Forelimb muscle (tissue), 1 donor: Measurements from ENCODE around the gene LRRFIP1. TPM values are rescaled to one million over a fixed set of nuclear protein-coding genes. Genes with fewer than 3 reads are reported as not detected.
A peak's percentile ranks its signal among the peaks of the same experiment; 100 is the strongest.
"Not testable (repeated sequence)": the region's sequence is repeated elsewhere in the genome, so short reads cannot be mapped to it uniquely, and the experiment has no call there.

Experiments
- DNase-seq: peaks from one replicate; pipeline ENCODE4 v3.0.0-alpha.2; 2013; ENCODE audit warnings: low read depth
- polyA plus RNA-seq: library from polyadenylated mRNA; unstranded; fragments of 120-200 nt; gene quantifications from one replicate; pipeline ENCODE4 v1.2.1, GENCODE V29; 2013; ENCODE audit not compliant: insufficient read length

The LRRFIP1 gene
- polyA plus RNA-seq, 1 donor: 168 TPM

- DNase-seq: no peak
Observed at GRCh38 chr2:237774811-237775553, 147.6 kb downstream of the LRRFIP1 start.

GRCh38 chr2:237779521-237779920 lies 152.1 kb downstream of the LRRFIP1 start:
- DNase-seq: no peak

GRCh38 chr2:237782181-237782580 lies 154.8 kb downstream of the LRRFIP1 start:
- no peak for DNase-seq

GRCh38 chr2:237783678-237784077 lies 156.3 kb downstream of the LRRFIP1 start:
- not testable (repeated sequence) for DNase-seq

GRCh38 chr2:237786936-237787335 lies 159.5 kb downstream of the LRRFIP1 start:
- DNase-seq: no peak

GRCh38 chr2:237790353-237790752 lies 163.0 kb downstream of the LRRFIP1 start:
- DNase-seq: no peak

- DNase-seq: no peak
Observed at GRCh38 chr2:237791977-237792727, 164.8 kb downstream of the LRRFIP1 start.

- DNase-seq: no peak
Observed at GRCh38 chr2:237797253-237797652, 169.9 kb downstream of the LRRFIP1 start.

- DNase-seq: no peak
Observed at GRCh38 chr2:237798236-237799059, 171.1 kb downstream of the LRRFIP1 start, which contains the start of gene RBM44. RBM44 (plus strand) TSS chr2:237798779; CDS start chr2:237813610, 14,831 bp downstream.

GRCh38 chr2:237799060-237799428 lies 171.7 kb downstream of the LRRFIP1 start:
- no peak for DNase-seq

- DNase-seq: no peak
Observed at GRCh38 chr2:237801466-237801865, 174.1 kb downstream of the LRRFIP1 start.

GRCh38 chr2:237806334-237806733 lies 178.9 kb downstream of the LRRFIP1 start:
- peak; percentile 8 for DNase-seq

- DNase-seq: no peak
Observed at GRCh38 chr2:237815637-237816036, 188.2 kb downstream of the LRRFIP1 start.

- DNase-seq: no peak
Observed at GRCh38 chr2:237816531-237816930, 189.1 kb downstream of the LRRFIP1 start.

GRCh38 chr2:237818066-237818473 lies 190.7 kb downstream of the LRRFIP1 start:
- DNase-seq: no peak

GRCh38 chr2:237819231-237819630 lies 191.8 kb downstream of the LRRFIP1 start:
- DNase-seq: no peak

GRCh38 chr2:237820421-237820820 lies 193.0 kb downstream of the LRRFIP1 start:
- DNase-seq: no peak

GRCh38 chr2:237823544-237823943 lies 196.2 kb downstream of the LRRFIP1 start:
- DNase-seq: no peak

GRCh38 chr2:237824085-237824484 lies 196.7 kb downstream of the LRRFIP1 start:
- no peak for DNase-seq

- no peak for DNase-seq
Observed at GRCh38 chr2:237827421-237827987, 200.1 kb downstream of the LRRFIP1 start.
